Left kidney (tissue), 2 donors: ENCODE data around the gene DNAJC16. TPM values are rescaled to one million over a fixed set of nuclear protein-coding genes. Genes with fewer than 3 reads are reported as not detected.

Experiments
- DNase-seq: peaks from one replicate; pipeline ENCODE4 v3.0.0-alpha.2; 2013
- polyA plus RNA-seq: library from polyadenylated mRNA; unstranded; fragments of 120-200 nt; gene quantifications from one replicate; pipeline ENCODE4 v1.2.1, GENCODE V29; 2013; ENCODE audit not compliant: insufficient read length

Gene DNAJC16
- polyA plus RNA-seq, 1 donor = 36.6 TPM

- no peak for DNase-seq
These were observed 94.4 kb downstream of the DNAJC16 start for GRCh38 chr1:15620902-15621682.

GRCh38 chr1:15621975-15622374 is 95.3 kb downstream of the DNAJC16 start:
- DNase-seq = no peak

- DNase-seq = no peak
These were observed 96.2 kb downstream of the DNAJC16 start for GRCh38 chr1:15622712-15623373.

- no peak for DNase-seq
These were observed 96.8 kb downstream of the DNAJC16 start for GRCh38 chr1:15623435-15623834.

- DNase-seq = no peak
These were observed 97.6 kb downstream of the DNAJC16 start for GRCh38 chr1:15624133-15624714.

- DNase-seq = no peak
These were observed 98.6 kb downstream of the DNAJC16 start for GRCh38 chr1:15625056-15625917.

Other genes starting within 250 kb of the DNAJC16 start
- gene EFHD2, start 117.0 kb upstream of the DNAJC16 start, polyA plus RNA-seq = 9.2 TPM
- 0.22 TPM for gene CTRC, start 88.4 kb upstream of the DNAJC16 start, polyA plus RNA-seq
- gene CELA2A, start 70.1 kb upstream of the DNAJC16 start, polyA plus RNA-seq = 0.70 TPM
- gene CELA2B, start 50.7 kb upstream of the DNAJC16 start, polyA plus RNA-seq = 0.43 TPM
- gene CASP9, start 2.6 kb upstream of the DNAJC16 start, polyA plus RNA-seq = 31.0 TPM
- gene AGMAT, start 58.2 kb downstream of the DNAJC16 start, polyA plus RNA-seq = 35.3 TPM
- 28.1 TPM for gene DDI2, start 90.6 kb downstream of the DNAJC16 start, polyA plus RNA-seq
- 41.7 TPM for gene PLEKHM2, start 157.5 kb downstream of the DNAJC16 start, polyA plus RNA-seq
- 3.9 TPM for gene SLC25A34, start 209.4 kb downstream of the DNAJC16 start, polyA plus RNA-seq
- 3.2 TPM for gene TMEM82, start 215.7 kb downstream of the DNAJC16 start, polyA plus RNA-seq
- 49.5 TPM for gene FBLIM1, start 231.9 kb downstream of the DNAJC16 start, polyA plus RNA-seq